Mucosa of rectum (tissue), 2 donors: ENCODE results near the gene CLEC3B.
"Not testable (repeated sequence)": the region's sequence is repeated elsewhere in the genome, so short reads cannot be mapped to it uniquely, and the experiment has no call there.

Source experiments
- H3K27ac ChIP-seq, 2 donors: one replicate each; pipeline ENCODE4 v1.7.0; 2013; ENCODE audit warnings: inconsistent platforms in 2 of 2, low read depth in 2 of 2, low read length in 2 of 2
- H3K27me3 ChIP-seq, 2 donors: one replicate each; pipeline ENCODE4 v1.7.0; 2013; ENCODE audit warnings: low read length in 2 of 2; ENCODE audit not compliant: control insufficient read depth in 2 of 2, insufficient read depth in 2 of 2
- H3K36me3 ChIP-seq, 2 donors: one replicate each; pipeline ENCODE4 v1.7.0; 2013; ENCODE audit warnings: low read length in 2 of 2; ENCODE audit not compliant: control insufficient read depth in 2 of 2, insufficient read depth in 2 of 2
- H3K4me1 ChIP-seq, 2 donors: one replicate each; pipeline ENCODE4 v1.7.0; 2013; ENCODE audit warnings: low read length in 2 of 2, mild to moderate bottlenecking in 1 of 2; ENCODE audit not compliant: control insufficient read depth in 2 of 2, insufficient read depth in 2 of 2
- H3K4me3 ChIP-seq, 2 donors: one replicate each; pipeline ENCODE4 v1.7.0; 2013; ENCODE audit warnings: low read length in 2 of 2
- H3K9ac ChIP-seq, 2 donors: one replicate each; pipeline ENCODE4 v1.7.0; 2013; ENCODE audit warnings: low read length in 2 of 2, low read depth in 1 of 2, mild to moderate bottlenecking in 1 of 2
- H3K9me3 ChIP-seq, 2 donors: one replicate each; pipeline ENCODE4 v1.7.0; 2013; ENCODE audit warnings: low read length in 2 of 2; ENCODE audit not compliant: control insufficient read depth in 2 of 2
- donor health status: healthy.
- donor health status: Normal muscosa, but diverticular disease.

The CLEC3B gene, protein sequence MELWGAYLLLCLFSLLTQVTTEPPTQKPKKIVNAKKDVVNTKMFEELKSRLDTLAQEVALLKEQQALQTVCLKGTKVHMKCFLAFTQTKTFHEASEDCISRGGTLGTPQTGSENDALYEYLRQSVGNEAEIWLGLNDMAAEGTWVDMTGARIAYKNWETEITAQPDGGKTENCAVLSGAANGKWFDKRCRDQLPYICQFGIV

GRCh38 chr3:45026038-45026437 lies at the start of gene CLEC3B:
TSS of gene CLEC3B (plus strand) at chr3:45026303. CDS start at chr3:45026363, 60 bp downstream.
- peak within 1 kb of the TSS; percentile 62 to 66 for H3K27ac ChIP-seq
- H3K4me3 ChIP-seq: peak within 1 kb of the TSS; percentile 53 to 61
- H3K9ac ChIP-seq: peak within 1 kb of the TSS; percentile 27 to 40
- H3K4me1 ChIP-seq: peaks cover 7% of the 10 kb centered on the region in 2 donors
- no peaks in the 10 kb centered on the region for H3K9me3 ChIP-seq
- H3K27me3 ChIP-seq: no peaks in the 10 kb centered on the region
- no peaks in the 10 kb centered on the region for H3K36me3 ChIP-seq

DNA sequence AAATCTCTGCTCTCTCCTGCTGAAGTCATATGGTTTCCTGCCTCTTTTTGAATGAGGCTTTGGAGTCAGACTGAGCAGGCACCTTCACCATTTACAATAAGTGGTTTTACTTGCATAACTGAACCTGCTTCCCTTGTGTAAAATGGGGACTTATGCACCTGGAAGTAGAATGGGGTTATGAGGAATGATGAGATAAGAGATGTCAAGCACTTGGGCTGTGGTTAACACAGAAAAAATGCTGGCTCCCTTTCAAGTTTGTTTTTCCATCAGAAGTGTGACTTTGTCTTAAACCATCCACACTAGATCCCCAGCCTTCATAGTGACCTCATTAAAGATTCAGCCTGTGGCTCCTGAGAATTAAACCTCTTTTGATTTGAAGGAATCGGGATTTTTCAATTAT lies 44.9 kb upstream of the CLEC3B start:
- no peaks in the 10 kb centered on the region for H3K9me3 ChIP-seq
- no peak overlapping the region for H3K4me3 ChIP-seq
- H3K4me1 ChIP-seq: peaks cover 0 to 6% of the 10 kb centered on the region in 2 donors
- H3K36me3 ChIP-seq: peaks cover 0 to 2% of the 10 kb centered on the region in 2 donors
- no peaks in the 10 kb centered on the region for H3K27me3 ChIP-seq
- H3K27ac ChIP-seq: no peak overlapping the region
- no peak overlapping the region for H3K9ac ChIP-seq

DNA sequence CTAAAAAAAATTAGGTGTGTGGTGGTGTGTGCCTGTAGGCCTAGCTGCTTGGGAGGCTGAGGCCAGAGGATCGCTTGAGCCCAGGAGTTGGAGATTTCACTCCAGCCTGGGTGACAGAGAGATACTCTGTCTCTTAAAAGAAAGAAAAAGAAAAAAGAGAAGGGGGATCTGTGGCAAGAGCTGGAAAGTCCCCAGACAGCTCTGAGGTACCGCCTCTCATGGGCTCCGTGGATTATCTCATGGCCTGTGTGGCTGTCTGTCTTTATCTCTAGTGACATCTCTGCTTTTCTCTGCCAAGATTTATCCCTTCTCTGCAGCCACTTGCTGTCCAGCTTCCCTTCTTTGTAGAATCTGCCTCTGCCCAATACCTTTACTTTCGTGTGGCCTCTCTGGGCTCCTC lies 44.4 kb upstream of the CLEC3B start:
- peaks cover 0 to 6% of the 10 kb centered on the region in 2 donors for H3K4me1 ChIP-seq
- no peaks in the 10 kb centered on the region for H3K9me3 ChIP-seq
- no peak overlapping the region for H3K27ac ChIP-seq
- peak overlapping the region in 1 of 2 donors; percentile 8 for H3K9ac ChIP-seq
- H3K4me3 ChIP-seq: no peak overlapping the region
- H3K27me3 ChIP-seq: no peaks in the 10 kb centered on the region
- H3K36me3 ChIP-seq: peaks cover 0 to 2% of the 10 kb centered on the region in 2 donors

DNA sequence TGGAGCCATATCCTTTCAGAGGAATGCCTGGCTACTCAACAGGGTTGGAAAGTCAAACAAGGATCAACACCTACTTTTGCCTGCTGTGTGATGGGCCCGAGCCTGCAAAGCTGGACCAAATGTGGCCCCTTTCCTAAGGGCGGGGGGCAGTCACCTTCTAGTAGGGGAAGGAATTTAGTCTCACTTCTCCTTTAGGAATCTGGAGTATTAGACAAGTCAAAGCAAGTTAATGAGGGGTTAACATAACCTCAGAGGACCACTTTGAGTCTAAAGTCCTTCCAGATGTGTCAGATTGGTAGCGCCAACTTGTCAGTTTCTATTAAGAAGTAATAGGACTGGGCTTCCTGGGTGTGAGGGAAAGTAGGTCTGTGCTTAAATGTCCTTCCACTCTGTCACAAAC lies 43.3 kb upstream of the CLEC3B start:
- H3K4me1 ChIP-seq: no peaks in the 10 kb centered on the region
- no peak overlapping the region for H3K27ac ChIP-seq
- no peaks in the 10 kb centered on the region for H3K9me3 ChIP-seq
- H3K9ac ChIP-seq: no peak overlapping the region
- H3K4me3 ChIP-seq: no peak overlapping the region
- peaks cover 0 to 2% of the 10 kb centered on the region in 2 donors for H3K36me3 ChIP-seq
- no peaks in the 10 kb centered on the region for H3K27me3 ChIP-seq

- Histone ChIP-seq H3K36me3 (peaks cover 0 to 2% of the 10 kb centered on the region in 2 donors), H3K27ac (no peak overlapping the region), H3K27me3 (no peaks in the 10 kb centered on the region), H3K9ac (no peak overlapping the region), H3K9me3 (no peaks in the 10 kb centered on the region), H3K4me3 (no peak overlapping the region), H3K4me1 (no peaks in the 10 kb centered on the region)
Observed at GRCh38 chr3:44983484-44983941, 42.6 kb upstream of the CLEC3B start.

GRCh38 chr3:44984335-44984734 lies 41.8 kb upstream of the CLEC3B start:
- H3K4me3 ChIP-seq: no peak overlapping the region

DNA sequence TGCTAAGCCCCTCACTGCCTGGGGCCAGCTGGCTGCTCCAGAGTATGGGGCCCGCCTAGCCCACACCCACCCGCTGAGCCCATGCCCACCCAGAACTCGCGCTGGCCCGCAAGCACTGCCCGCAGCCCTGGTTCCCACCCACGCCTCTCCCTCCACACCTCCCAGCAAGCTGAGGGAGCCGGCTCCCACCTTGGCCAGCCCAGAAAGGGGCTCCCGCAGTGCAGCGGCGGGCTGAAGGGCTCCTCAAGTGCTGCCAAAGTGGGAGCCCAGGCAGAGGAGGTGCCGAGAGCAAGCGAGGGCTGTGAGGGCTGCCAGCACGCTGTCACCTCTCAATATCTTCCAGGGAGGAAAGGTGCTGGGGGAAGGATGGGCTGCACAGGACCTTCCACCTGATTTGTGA lies 39.8 kb upstream of the CLEC3B start:
- not testable (repeated sequence) for H3K4me1 ChIP-seq, H3K9ac ChIP-seq, H3K27me3 ChIP-seq, H3K27ac ChIP-seq, H3K4me3 ChIP-seq, H3K9me3 ChIP-seq
- peaks cover 14 to 21% of the 10 kb centered on the region in 2 donors for H3K36me3 ChIP-seq

More at GRCh38 chr3:44984335-44984734, 41.8 kb upstream of the CLEC3B start:
- H3K36me3 ChIP-seq: peaks cover 0 to 4% of the 10 kb centered on the region in 2 donors
- no peaks in the 10 kb centered on the region for H3K4me1 ChIP-seq
- no peak overlapping the region for H3K27ac ChIP-seq
- no peaks in the 10 kb centered on the region for H3K27me3 ChIP-seq
- H3K9ac ChIP-seq: no peak overlapping the region
- no peaks in the 10 kb centered on the region for H3K9me3 ChIP-seq

- Histone ChIP-seq H3K36me3 (peaks cover 20 to 28% of the 10 kb centered on the region in 2 donors), H3K4me1 (no peaks in the 10 kb centered on the region), H3K4me3 (no peak overlapping the region), H3K27ac (no peak overlapping the region), H3K9me3 (no peaks in the 10 kb centered on the region), H3K27me3 (no peaks in the 10 kb centered on the region), H3K9ac (no peak overlapping the region)
Observed at GRCh38 chr3:44987332-44987731, 38.8 kb upstream of the CLEC3B start.

- H3K9me3 ChIP-seq: no peaks in the 10 kb centered on the region
- H3K9ac ChIP-seq: no peak overlapping the region
- H3K27ac ChIP-seq: no peak overlapping the region
- no peaks in the 10 kb centered on the region for H3K27me3 ChIP-seq
- peaks cover 20 to 29% of the 10 kb centered on the region in 2 donors for H3K36me3 ChIP-seq
- peaks cover 0 to under 1% of the 10 kb centered on the region in 2 donors for H3K4me1 ChIP-seq
- H3K4me3 ChIP-seq: no peak overlapping the region
Observed at GRCh38 chr3:44988073-44988472, 38.0 kb upstream of the CLEC3B start.

- Histone ChIP-seq H3K9me3 (no peaks in the 10 kb centered on the region), H3K36me3 (peaks cover 20 to 29% of the 10 kb centered on the region in 2 donors), H3K4me1 (peaks cover 8 to 9% of the 10 kb centered on the region in 2 donors), H3K27ac (no peak overlapping the region), H3K27me3 (no peaks in the 10 kb centered on the region), H3K9ac (no peak overlapping the region), H3K4me3 (no peak overlapping the region)
Observed at GRCh38 chr3:44989141-44989540, 37.0 kb upstream of the CLEC3B start.
